CD4-positive, alpha-beta T cell treated with Interleukin-10 for 1 hour (primary cell): ENCODE data around the gene SHF.
"Not testable (repeated sequence)": the region's sequence is repeated elsewhere in the genome, so short reads cannot be mapped to it uniquely, and the experiment has no call there.

Experiments used
- DNase-seq: peaks from one replicate; pipeline ENCODE4 v3.0.0-alpha.2; 2020

The SHF gene, protein sequence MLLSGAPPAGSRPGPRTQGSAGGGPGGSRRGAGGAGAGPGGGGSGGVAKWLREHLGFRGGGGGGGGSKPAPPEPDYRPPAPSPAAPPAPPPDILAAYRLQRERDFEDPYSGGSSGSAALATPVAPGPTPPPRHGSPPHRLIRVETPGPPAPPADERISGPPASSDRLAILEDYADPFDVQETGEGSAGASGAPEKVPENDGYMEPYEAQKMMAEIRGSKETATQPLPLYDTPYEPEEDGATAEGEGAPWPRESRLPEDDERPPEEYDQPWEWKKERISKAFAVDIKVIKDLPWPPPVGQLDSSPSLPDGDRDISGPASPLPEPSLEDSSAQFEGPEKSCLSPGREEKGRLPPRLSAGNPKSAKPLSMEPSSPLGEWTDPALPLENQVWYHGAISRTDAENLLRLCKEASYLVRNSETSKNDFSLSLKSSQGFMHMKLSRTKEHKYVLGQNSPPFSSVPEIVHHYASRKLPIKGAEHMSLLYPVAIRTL

GRCh38 chr15:45187894-45188830 lies at the start of gene SHF:
Gene SHF (minus strand): TSS chr15:45187966. CDS start chr15:45187951, 15 bp downstream.
- DNase-seq: peak; percentile 58

- not testable (repeated sequence) for DNase-seq
Measured at GRCh38 chr15:45236806-45237205, 49.0 kb upstream of the SHF start.

- no peak for DNase-seq
Measured at GRCh38 chr15:45234562-45235235, 46.9 kb upstream of the SHF start.

GRCh38 chr15:45231864-45232562 lies 44.2 kb upstream of the SHF start:
- no peak for DNase-seq

DNA sequence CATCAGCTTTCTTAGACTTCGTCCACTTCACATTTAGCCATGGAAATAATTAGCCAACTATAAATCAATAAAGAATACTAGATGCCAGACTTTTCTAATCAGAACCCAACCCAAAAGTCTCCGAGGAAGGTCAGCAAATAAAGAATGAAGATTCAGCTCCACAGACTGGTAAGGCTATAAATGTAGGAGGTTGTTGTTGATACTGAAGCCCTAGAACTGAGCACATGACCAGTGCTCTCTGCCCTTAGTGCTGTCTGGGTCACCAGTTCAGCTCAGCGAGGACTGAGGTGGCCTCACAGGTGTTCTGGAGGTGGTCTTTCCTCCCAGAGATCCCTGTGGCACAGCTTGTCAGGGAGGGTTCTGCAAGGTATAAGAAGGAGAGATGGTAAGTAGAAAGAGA lies 43.4 kb upstream of the SHF start:
- DNase-seq: no peak

- no peak for DNase-seq
Measured at GRCh38 chr15:45230245-45230965, 42.6 kb upstream of the SHF start.

DNA sequence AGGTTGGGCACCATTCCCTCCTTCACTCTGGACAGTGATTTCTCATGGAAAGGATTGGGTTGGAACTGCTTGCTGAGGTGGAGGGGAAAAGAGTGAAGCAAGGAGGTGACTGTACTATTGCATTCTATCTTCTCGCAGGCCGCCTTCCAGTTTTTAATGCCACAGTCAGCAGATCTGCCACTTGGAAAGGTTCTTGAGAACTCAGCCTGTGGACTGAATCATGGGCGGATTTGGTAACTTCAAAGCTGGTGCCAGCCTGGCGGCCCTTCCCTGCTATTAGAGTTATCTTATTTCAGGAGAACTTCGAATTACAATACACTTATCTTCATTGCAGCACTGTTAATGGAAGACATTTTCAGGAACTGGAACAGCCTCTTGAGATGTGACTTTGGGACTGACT lies 41.2 kb upstream of the SHF start:
- DNase-seq: no peak

GRCh38 chr15:45225506-45226273 lies 37.9 kb upstream of the SHF start:
- DNase-seq: no peak

GRCh38 chr15:45224621-45225217 lies 37.0 kb upstream of the SHF start:
- DNase-seq: no peak

DNA sequence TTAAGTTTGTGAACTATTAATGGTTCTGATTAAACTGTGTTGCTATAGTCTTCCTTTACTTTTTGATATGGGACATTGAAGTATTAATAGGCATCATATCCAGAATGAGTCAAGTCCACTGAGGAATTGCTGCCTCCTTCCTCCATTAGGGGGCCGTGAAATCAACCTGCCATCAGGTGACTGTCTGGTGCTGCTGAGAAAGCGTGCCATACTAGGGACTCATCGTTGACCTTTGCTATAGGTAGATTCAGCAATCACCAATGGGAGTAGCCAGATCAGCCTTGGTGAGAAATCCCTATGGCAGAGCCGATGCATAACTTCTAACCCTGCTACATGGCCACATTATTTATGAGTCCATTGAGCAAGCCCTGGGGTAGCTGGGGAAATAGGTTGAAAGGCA lies 34.2 kb upstream of the SHF start:
- DNase-seq: no peak

DNA sequence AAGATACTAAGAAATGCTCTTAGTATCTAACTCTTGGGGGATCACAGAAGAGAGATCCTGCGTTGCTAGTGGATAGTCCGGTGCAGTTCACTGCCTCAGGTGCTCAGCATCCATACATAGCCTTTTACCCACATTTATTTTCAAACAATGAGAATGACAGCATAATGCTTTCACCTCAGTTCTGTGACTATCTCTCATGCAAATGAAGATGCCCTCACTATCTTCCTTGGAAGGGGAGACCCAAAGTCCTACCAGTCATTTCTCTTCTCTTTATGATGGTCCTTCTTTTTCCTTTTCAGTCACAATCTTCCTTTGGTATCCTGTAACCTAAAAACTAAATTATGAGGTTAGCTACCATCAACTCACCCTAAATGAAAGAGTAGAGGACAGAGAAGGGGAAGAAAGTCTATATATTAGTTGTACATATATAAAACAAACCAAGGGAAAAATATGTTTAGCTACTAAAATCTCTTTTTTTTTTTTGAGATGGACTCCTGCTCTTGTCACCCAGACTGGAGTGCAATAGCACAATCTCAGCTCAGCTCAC lies 33.4 kb upstream of the SHF start:
- DNase-seq: no peak

GRCh38 chr15:45212493-45212892 lies 24.7 kb upstream of the SHF start:
- DNase-seq: no peak

DNA sequence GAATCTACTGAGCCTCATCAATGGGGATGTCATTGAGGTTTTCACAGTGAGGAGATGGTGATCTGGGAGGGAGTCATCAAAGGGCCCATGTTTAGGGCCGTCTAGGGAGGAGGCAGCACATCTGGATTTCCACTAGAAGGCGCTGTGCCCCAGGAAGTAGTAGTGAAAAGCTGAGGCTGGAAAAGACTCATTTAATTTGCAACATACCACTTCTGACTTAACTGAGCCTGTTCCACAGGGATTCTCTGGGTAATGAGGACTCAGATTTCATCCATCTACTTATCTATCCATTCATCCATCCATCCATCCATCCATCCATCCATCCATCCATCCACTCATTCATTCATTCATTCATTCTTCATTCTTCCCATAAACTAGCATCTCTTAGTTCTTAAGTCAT lies 17.4 kb upstream of the SHF start:
- DNase-seq: peak; percentile 68

DNA sequence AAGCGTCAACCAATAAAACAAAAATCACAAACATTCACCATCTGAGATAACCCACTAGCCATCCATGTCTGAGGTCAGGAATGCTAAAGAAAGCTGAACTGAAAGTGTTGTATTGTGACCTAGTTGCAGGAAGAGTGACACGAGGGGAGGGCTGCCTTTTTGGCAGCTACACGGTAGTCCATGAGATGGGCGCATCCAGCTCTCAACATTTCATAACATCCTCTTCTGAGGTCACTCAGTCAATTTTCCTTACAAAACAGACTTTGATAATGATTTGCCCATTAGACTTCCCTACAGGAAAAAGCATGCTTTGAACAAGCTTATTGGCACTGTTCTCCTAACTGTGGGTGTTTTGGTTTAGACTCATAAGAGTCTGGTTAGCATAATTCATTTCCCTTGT lies 15.4 kb upstream of the SHF start:
- DNase-seq: no peak

- DNase-seq: no peak
Measured at GRCh38 chr15:45201869-45202268, 14.1 kb upstream of the SHF start.

DNA sequence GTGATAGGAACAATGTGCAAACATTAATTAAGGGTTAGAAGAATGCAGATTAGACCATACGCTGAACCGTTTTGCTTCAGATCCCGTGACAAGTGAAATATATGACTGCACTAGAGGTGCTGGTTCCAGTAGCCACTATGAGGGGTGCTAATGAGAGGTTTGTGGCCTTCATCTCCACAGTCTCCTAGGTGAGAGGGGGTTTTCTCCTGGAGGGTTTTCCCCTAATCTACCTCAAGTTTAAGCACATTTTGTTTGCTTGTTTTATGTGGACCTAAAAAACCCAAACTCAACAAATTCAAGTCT lies 13.7 kb upstream of the SHF start:
- DNase-seq: peak; percentile 43

GRCh38 chr15:45200799-45201556 lies 13.2 kb upstream of the SHF start:
- DNase-seq: peak; percentile 87

DNA sequence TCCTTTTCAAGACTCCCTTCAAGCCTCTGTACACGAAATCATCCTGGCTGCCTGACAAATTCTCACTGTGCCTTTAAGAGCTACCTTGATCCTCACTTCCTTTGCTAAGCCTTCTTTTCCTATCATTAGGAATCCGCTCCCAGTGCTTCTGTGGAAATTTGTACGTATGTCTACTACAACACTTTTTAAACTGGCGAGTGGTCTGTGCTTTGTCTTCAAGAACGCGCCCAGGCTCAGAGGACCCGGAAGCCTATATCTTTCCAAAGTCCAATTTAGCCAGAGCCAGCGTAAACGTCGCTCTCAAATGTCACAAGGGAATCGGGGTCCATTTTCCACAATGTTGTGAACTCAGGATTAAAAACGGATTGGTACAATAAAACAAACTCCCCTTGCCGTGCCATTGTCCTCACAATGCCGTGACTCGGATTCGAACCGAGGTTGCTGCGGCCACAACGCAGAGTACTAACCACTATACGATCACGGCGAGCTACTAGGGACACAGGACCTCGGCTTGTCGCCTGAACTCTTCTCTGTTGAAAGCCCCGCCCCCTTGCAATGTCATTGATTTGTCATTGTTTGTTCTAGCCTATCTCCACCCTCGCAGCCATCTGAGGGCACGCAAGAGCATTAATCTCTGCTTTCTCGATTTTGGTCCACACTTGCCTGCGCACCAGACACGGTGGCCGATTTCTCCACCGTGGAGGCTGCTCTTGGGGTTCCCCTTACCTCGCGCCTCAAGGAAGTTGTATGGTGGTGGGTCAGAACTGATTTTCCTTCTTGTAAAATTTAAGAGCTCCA lies 12.4 kb upstream of the SHF start:
- DNase-seq: peak; percentile 98
